Esophagus squamous epithelium (tissue), 5 donors: ENCODE results near the gene WNT2. TPM values are rescaled to one million over a fixed set of nuclear protein-coding genes. Genes with fewer than 3 reads are reported as not detected.
"Not testable (repeated sequence)": the region's sequence is repeated elsewhere in the genome, so short reads cannot be mapped to it uniquely, and the experiment has no call there.

Source experiments
- DNase-seq: peaks from one replicate; lab custom pipeline; 2025; lab: John Stamatoyannopoulos, UW
- H3K27ac ChIP-seq, 4 donors: fragments of 200-600 bp; sonication (generic); one replicate each; pipeline ENCODE4 v1.5.1; 2016 to 2019; ENCODE audit warnings: mild to moderate bottlenecking in 1 of 4
- H3K27me3 ChIP-seq, 4 donors: fragments of 200-600 bp; sonication (generic); 1 replicate in 3 of 4; 2 replicates in 1 of 4; pipeline versions ENCODE4 v1.5.1 to v1.6.0; 2017 to 2021; ENCODE audit warnings: antibody characterized with exemption in 1 of 4
- H3K36me3 ChIP-seq, 3 donors: fragments of 200-600 bp; sonication (generic); one replicate each; pipeline ENCODE4 v1.5.1; 2016 to 2019
- H3K4me1 ChIP-seq, 3 donors: fragments of 200-600 bp; sonication (generic); one replicate each; pipeline ENCODE4 v1.5.1; 2017 to 2019
- H3K4me3 ChIP-seq, 4 donors: fragments of 200-600 bp; sonication (generic); 1 replicate in 3 of 4; 2 replicates in 1 of 4; pipeline ENCODE4 v1.5.1; 2016 to 2019; ENCODE audit warnings: mild to moderate bottlenecking in 2 of 4, moderate library complexity in 1 of 4
- H3K9me3 ChIP-seq, 3 donors: fragments of 200-600 bp; sonication (generic); one replicate each; pipeline ENCODE4 v1.5.1; 2016 to 2019
- POLR2A ChIP-seq, 4 donors: fragments of 450-650 bp; IDR thresholded peaks; one replicate each; pipeline ENCODE4 v1.6.1; 2017; ENCODE audit warnings: antibody characterized with exemption in 4 of 4, mild to moderate bottlenecking in 4 of 4, moderate library complexity in 3 of 4
- WGBS, 2 donors: methylation state at CpG; one replicate each; pipeline ENCODE4 v1.1.5; 2018; 5-methylcytosine and 5-hydroxymethylcytosine counted together
- intact Hi-C: fragments of 100-400 bp; cut with DNase I; formaldehyde crosslinking; loops from one replicate; pipeline ENCODE4 v1.15.0; 2022
- total RNA-seq, 4 donors: library from RNA; depleted of rRNA; stranded (reverse); fragments of >200 nt; gene quantifications; one replicate each; pipeline ENCODE4 v1.1.0, GENCODE V29; 2016
- TF ChIP-seq, protein P1 (sequence below), 6 experiments: fragments of 450-650 bp in 4 of 6; fragments of 200-600 bp in 2 of 6; sonication (generic) in 2 of 6; IDR thresholded peaks; one replicate each; pipeline ENCODE4 v1.5.1; 2016 to 2019; ENCODE audit warnings: antibody characterized with exemption in 6 of 6, mild to moderate bottlenecking in 4 of 6, moderate library complexity in 4 of 6
- donor health status: DM: yes; HTN: yes; CAD: no.

Gene WNT2
- total RNA-seq, 4 donors from 2014 or later: not detected

DNA sequence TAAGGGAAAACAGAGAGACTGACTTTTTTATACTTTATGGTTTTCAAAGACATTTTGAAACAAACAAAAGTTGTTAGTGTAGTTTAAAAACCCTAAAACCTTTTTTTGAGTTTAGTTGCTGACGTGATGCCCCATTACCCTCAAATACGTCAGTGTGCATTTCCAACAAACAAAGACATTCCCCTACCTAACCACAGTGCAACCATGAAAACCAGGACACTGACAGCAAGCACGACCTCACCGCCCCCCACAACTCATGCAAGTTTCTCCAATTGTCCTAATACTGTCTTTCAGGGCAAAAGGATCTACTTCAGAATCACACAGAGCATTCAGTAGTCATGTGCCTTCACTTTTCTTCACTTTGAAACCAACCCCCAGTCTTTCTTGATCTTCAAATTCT is 75.0 kb downstream of the WNT2 start:
- WGBS, 2 donors: 67 to 69% methylated on average over 4 of the region's 4 CpGs

DNA sequence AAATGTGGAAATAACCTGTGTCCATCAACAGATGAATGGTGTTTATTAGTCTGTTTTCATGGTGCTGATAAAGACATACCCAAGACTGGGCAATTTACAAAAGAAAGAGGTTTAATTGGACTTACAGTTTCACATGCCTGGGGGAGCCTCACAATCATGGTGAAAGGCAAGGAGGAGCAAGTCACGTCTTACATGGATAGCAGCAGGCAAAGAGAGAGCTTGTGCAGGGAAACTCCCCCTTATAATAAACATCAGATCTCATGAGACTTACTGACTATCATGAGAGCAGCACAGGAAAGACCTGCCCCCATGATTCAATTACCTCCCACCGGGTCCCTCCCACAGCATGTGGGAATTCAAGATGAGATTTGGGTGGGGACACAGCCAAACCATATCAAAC is 77.2 kb downstream of the WNT2 start:
- H3K27ac ChIP-seq, H3K9me3 ChIP-seq, intact Hi-C loops, H3K27me3 ChIP-seq, H3K36me3 ChIP-seq, H3K4me1 ChIP-seq, DNase-seq, H3K4me3 ChIP-seq: not testable (repeated sequence)
- 61 to 89% methylated on average over 2 of the region's 2 CpGs for WGBS, 2 donors

More for the DNA sequence above, 75.0 kb downstream of the WNT2 start:
- Histone ChIP-seq H3K9me3 (peaks cover 0 to 7% (median 0%) of the 10 kb centered on the region in 3 donors), H3K36me3 (no peaks in the 10 kb centered on the region), H3K27ac (no peak overlapping the region), H3K4me3 (no peak overlapping the region), H3K4me1 (no peaks in the 10 kb centered on the region), H3K27me3 (peaks cover 0 to 6% (median 0%) of the 10 kb centered on the region in 4 donors)
- TF ChIP-seq, protein P1, sequence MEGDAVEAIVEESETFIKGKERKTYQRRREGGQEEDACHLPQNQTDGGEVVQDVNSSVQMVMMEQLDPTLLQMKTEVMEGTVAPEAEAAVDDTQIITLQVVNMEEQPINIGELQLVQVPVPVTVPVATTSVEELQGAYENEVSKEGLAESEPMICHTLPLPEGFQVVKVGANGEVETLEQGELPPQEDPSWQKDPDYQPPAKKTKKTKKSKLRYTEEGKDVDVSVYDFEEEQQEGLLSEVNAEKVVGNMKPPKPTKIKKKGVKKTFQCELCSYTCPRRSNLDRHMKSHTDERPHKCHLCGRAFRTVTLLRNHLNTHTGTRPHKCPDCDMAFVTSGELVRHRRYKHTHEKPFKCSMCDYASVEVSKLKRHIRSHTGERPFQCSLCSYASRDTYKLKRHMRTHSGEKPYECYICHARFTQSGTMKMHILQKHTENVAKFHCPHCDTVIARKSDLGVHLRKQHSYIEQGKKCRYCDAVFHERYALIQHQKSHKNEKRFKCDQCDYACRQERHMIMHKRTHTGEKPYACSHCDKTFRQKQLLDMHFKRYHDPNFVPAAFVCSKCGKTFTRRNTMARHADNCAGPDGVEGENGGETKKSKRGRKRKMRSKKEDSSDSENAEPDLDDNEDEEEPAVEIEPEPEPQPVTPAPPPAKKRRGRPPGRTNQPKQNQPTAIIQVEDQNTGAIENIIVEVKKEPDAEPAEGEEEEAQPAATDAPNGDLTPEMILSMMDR (IDR thresholded peaks at IDR 0.05): no peak
- no peak for TF ChIP-seq POLR2A (IDR thresholded peaks at IDR 0.05)
- intact Hi-C loops: no loop called here
- DNase-seq: no peak

DNA sequence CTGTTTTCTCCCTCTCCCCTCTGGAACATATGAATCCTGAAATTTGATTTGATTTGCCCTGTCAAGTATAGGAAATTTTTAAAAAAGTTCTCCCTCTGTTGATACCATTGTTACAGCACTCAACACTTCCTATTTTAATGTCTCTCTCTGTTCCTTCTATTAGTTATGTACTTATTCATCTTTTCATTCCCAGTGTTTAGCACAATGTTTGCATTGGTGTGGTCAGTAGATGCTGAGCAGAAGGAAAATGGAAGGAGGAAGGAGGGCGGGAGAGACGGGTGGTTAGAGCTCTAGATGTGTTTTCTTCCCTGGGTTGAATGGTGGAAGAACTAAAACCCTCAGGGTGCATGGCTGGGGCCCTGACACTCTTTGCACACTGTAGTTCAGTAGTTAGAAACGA is 79.5 kb downstream of the WNT2 start:
- peaks cover 0 to 7% (median 0%) of the 10 kb centered on the region in 3 donors for H3K9me3 ChIP-seq
- H3K4me1 ChIP-seq: no peaks in the 10 kb centered on the region
- no peak overlapping the region for H3K4me3 ChIP-seq
- peaks cover 0 to 3% (median 0%) of the 10 kb centered on the region in 4 donors for H3K27me3 ChIP-seq
- H3K36me3 ChIP-seq: no peaks in the 10 kb centered on the region
- H3K27ac ChIP-seq: no peak overlapping the region
- TF ChIP-seq POLR2A (IDR thresholded peaks at IDR 0.05): no peak
- TF ChIP-seq, protein P1 (IDR thresholded peaks at IDR 0.05): no peak
- WGBS, 2 donors: 52 to 55% methylated on average over 3 of the region's 3 CpGs
- intact Hi-C loops: no loop called here
- DNase-seq: no peak

DNA sequence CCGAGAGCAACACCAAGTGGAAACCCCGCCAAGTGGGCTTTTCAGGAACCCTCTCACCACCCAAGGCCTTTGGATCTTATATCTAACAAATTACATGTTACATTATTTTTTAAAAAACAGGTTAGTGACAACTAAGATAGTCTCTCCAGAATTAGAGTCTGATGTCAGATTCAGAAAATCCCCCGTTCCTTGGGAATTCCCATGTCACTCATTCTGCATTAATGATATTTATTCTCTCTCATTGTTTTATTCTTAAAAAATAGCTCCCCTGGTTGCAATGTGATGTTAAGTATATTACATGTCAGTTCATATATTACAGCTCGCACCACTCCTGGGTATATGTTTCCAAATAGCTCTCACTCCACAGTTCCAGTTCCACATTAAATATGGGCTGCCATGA is 81.8 kb downstream of the WNT2 start:
- 85 to 86% methylated on average over 4 of the region's 4 CpGs for WGBS, 2 donors
- Histone ChIP-seq H3K4me3 (no peak overlapping the region), H3K27me3 (peaks cover 0 to 3% (median 0%) of the 10 kb centered on the region in 4 donors), H3K4me1 (no peaks in the 10 kb centered on the region), H3K36me3 (no peaks in the 10 kb centered on the region), H3K9me3 (peaks cover 0 to 7% (median 0%) of the 10 kb centered on the region in 3 donors), H3K27ac (no peak overlapping the region)
- DNase-seq: no peak
- intact Hi-C loops: no loop called here
- TF ChIP-seq POLR2A (IDR thresholded peaks at IDR 0.05): no peak
- TF ChIP-seq, protein P1 (IDR thresholded peaks at IDR 0.05): no peak

DNA sequence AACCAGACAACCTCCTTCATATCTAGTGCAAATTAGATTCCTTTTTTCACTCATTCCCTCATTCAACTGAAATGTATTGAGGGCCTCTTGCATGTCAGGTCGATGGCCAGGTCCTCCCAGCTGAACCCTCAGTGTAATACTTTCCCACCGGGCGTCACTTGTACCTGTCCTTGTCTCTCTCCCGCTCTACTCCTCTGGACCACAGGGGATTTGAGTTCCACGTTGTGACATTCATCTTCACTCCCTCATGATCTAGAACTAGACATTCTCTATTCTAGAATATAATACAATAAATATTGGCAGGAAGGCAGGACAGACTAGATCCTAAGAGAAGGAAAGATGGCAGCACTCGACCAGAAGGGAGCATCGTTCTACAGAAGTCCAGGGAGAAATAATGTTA is 83.9 kb downstream of the WNT2 start:
- no peak for DNase-seq
- Histone ChIP-seq H3K4me1 (no peaks in the 10 kb centered on the region), H3K36me3 (no peaks in the 10 kb centered on the region), H3K9me3 (peaks cover 0 to 4% (median 0%) of the 10 kb centered on the region in 3 donors), H3K4me3 (no peak overlapping the region), H3K27ac (no peak overlapping the region), H3K27me3 (peaks cover 0 to 3% (median 0%) of the 10 kb centered on the region in 4 donors)
- TF ChIP-seq POLR2A (IDR thresholded peaks at IDR 0.05): no peak
- TF ChIP-seq, protein P1 (IDR thresholded peaks at IDR 0.05): no peak
- 74 to 81% methylated on average over 5 to 7 of the region's 7 CpGs for WGBS, 2 donors
- intact Hi-C loops: no loop called here

DNA sequence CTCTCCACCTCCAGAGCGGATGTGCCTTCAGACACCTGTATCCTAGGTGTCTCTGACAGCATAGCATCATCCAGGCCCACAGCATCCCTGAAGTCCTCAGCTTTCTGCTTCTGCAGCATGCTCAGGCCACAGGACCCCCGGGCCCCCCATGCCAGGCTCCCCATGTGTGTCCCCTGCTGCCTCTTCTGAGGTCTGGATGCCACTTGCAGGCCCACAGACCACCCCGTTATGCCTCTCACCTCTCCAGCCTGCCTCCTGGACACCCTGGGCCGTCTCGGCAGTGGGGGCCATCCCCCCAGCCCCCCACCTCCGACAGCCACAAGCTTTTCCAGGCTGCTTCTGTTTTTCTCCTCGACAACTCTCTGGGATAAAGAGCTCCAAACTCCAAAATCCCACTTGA is 84.4 kb downstream of the WNT2 start:
- WGBS, 2 donors: 75 to 89% methylated on average over 5 to 6 of the region's 7 CpGs
- H3K27ac ChIP-seq: no peak overlapping the region
- no peaks in the 10 kb centered on the region for H3K4me1 ChIP-seq
- H3K27me3 ChIP-seq: peaks cover 0 to 3% (median 0%) of the 10 kb centered on the region in 4 donors
- TF ChIP-seq POLR2A (IDR thresholded peaks at IDR 0.05): no peak
- TF ChIP-seq, protein P1 (IDR thresholded peaks at IDR 0.05): no peak
- no peak overlapping the region for H3K4me3 ChIP-seq
- no peak for DNase-seq
- H3K9me3 ChIP-seq: peaks cover 0 to 4% (median 0%) of the 10 kb centered on the region in 3 donors
- H3K36me3 ChIP-seq: no peaks in the 10 kb centered on the region
- intact Hi-C loops: no loop called here
